Measurements from ENCODE around the gene PRIM1. TPM values are rescaled to one million over a fixed set of nuclear protein-coding genes. Genes with fewer than 3 reads are reported as not detected.
A peak's percentile ranks its signal among the peaks of the same experiment; 100 is the strongest.

The PRIM1 gene
- total RNA-seq, 2 donors from 2014 or later = 9.0 to 14.5 TPM

GRCh38 chr12:56687223-56688128, 64.6 kb downstream of the PRIM1 start:
- Histone ChIP-seq H3K9me3 (no peaks in the 10 kb centered on the region), H3K27ac (peak overlapping the region; percentile 100), H3K4me3 (peak overlapping the region; percentile 87 to 95), H3K36me3 (no peaks in the 10 kb centered on the region), H3K4me1 (replicated peaks) (no peaks in the 10 kb centered on the region), H3K27me3 (replicated peaks; ENCODE audit: insufficient read depth) (no peaks in the 10 kb centered on the region)
- under 1% methylated on average over 62 of the region's 62 CpGs for WGBS
- no peak for TF ChIP-seq POLR2A (IDR thresholded peaks at IDR 0.05)
- TF ChIP-seq CTCF (IDR thresholded peaks at IDR 0.05) = peak in 1 of 4 experiments; percentile 4
- no peak for TF ChIP-seq POLR2AphosphoS5 (IDR thresholded peaks at IDR 0.05)
- intact Hi-C loops (cut with DNase I) = loop anchor here (1.0 to 5.0 kb wide), 2 partner anchors 37 to 40 kb away; partner anchors contain the start of gene ATP5F1B
- peak; percentile 66 for DNase-seq (ENCODE audit: low spot score)

DNA sequence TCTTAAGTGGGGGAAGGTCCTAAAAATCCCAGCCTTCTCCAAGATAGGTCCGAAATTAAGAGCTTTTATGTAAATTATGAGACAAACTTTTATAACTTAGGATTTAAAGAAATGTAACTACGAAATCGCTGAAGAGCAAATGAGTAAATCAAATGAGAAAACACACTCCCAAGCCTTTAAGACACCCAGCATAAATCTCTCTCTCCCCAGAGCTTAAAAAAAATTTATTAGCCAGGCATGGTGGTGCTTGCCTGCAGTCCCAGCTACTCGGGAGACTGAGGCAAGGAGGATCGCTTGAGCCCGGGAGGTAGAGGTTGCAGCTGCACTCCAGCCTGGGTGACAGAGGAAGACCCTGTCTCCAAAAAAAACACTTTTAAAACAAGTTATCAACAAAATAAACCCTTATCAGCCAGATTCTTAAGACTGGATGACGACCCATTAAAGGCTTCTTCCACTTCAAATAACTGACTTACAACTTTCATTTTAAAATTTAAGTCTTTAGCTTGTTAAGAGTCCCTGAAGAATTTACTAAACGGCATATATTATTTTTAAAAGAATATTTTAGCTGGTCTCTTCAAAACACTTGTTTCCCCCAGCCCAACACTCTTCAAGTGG, 67.3 kb downstream of the PRIM1 start:
- Histone ChIP-seq H3K4me3 (peak overlapping the region; percentile 3 to 11), H3K4me1 (replicated peaks) (no peaks in the 10 kb centered on the region), H3K9me3 (no peaks in the 10 kb centered on the region), H3K36me3 (no peaks in the 10 kb centered on the region), H3K27me3 (replicated peaks; ENCODE audit: insufficient read depth) (no peaks in the 10 kb centered on the region), H3K27ac (peak overlapping the region; percentile 57 to 100)
- no peak for TF ChIP-seq POLR2AphosphoS5 (IDR thresholded peaks at IDR 0.05)
- TF ChIP-seq POLR2A (IDR thresholded peaks at IDR 0.05) = no peak
- no peak for TF ChIP-seq CTCF (IDR thresholded peaks at IDR 0.05)
- WGBS = 25% methylated on average over 8 of the region's 8 CpGs
- no peak for DNase-seq (ENCODE audit: low spot score)
- intact Hi-C loops (cut with DNase I) = loop anchor here (5.0 kb wide), 1 partner anchor 38 kb away; the partner anchor contains the start of gene ATP5F1B

GRCh38 chr12:56682323-56682722, 69.8 kb downstream of the PRIM1 start:
- Histone ChIP-seq H3K27ac (no peak overlapping the region), H3K9me3 (no peaks in the 10 kb centered on the region), H3K27me3 (replicated peaks; ENCODE audit: insufficient read depth) (no peaks in the 10 kb centered on the region), H3K4me3 (no peak overlapping the region), H3K4me1 (replicated peaks) (no peaks in the 10 kb centered on the region), H3K36me3 (no peaks in the 10 kb centered on the region)
- TF ChIP-seq POLR2A (IDR thresholded peaks at IDR 0.05) = no peak
- TF ChIP-seq POLR2AphosphoS5 (IDR thresholded peaks at IDR 0.05) = no peak
- TF ChIP-seq CTCF (IDR thresholded peaks at IDR 0.05) = no peak
- no peak for DNase-seq (ENCODE audit: low spot score)
- 98% methylated on average over 6 of the region's 6 CpGs for WGBS
- intact Hi-C loops (cut with DNase I) = no loop called here

Other genes with a start within 250 kb of the PRIM1 start
- 100 to 1,000 TPM in 1 of 2 donors, 10 to 100 TPM in 1; 21.1 to 259 TPM for gene RBMS2, start 230.5 kb downstream of the PRIM1 start, total RNA-seq
- 100 to 1,000 TPM in 1 of 2 donors, 10 to 100 TPM in 1; 48.7 to 143 TPM for gene BAZ2A, start 122.0 kb downstream of the PRIM1 start, total RNA-seq
- gene ATP5F1B, start 106.3 kb downstream of the PRIM1 start, total RNA-seq = 100 to 1,000 TPM; 372 to 401 TPM
- 100 to 1,000 TPM in 1 of 2 donors, 10 to 100 TPM in 1; 94.6 to 125 TPM for gene PTGES3, start 64.0 kb downstream of the PRIM1 start, total RNA-seq
- gene NACA, start 27.0 kb downstream of the PRIM1 start, total RNA-seq = 1,000 to 10,000 TPM in 1 of 2 donors, 100 to 1,000 TPM in 1; 912 to 1,347 TPM
- 10 to 100 TPM; 25.4 to 36.4 TPM for gene HSD17B6, start 11.0 kb upstream of the PRIM1 start, total RNA-seq
- gene SDR9C7, start 182.1 kb upstream of the PRIM1 start, total RNA-seq = 1 to 10 TPM in 1 of 2 donors, not detected in 1; 1.1 TPM
- gene RDH16, start 205.3 kb upstream of the PRIM1 start, total RNA-seq = 1 to 10 TPM; 4.4 to 7.8 TPM

All from prostate gland (tissue), 2 donors.